GM12864 (cell line): ENCODE data around the gene PRR23A.

Source experiments
- DNase-seq: peaks from one replicate; pipeline ENCODE4 v3.0.0-alpha.2; 2011; ENCODE audit warnings: low read depth
- H3K4me3 ChIP-seq: 2 replicates; pipeline ENCODE4 v1.5.1; 2011; ENCODE audit warnings: mild to moderate bottlenecking, low read depth, low read length, control low read depth
- TF ChIP-seq, protein P1 (sequence below): IDR thresholded peaks from 2 replicates; pipeline ENCODE4 v1.5.1; 2011; ENCODE audit warnings: low read depth, mild to moderate bottlenecking, moderate library complexity, low read length, control low read depth, inconsistent platforms; ENCODE audit errors: missing control alignments

PRR23A gene

DNA sequence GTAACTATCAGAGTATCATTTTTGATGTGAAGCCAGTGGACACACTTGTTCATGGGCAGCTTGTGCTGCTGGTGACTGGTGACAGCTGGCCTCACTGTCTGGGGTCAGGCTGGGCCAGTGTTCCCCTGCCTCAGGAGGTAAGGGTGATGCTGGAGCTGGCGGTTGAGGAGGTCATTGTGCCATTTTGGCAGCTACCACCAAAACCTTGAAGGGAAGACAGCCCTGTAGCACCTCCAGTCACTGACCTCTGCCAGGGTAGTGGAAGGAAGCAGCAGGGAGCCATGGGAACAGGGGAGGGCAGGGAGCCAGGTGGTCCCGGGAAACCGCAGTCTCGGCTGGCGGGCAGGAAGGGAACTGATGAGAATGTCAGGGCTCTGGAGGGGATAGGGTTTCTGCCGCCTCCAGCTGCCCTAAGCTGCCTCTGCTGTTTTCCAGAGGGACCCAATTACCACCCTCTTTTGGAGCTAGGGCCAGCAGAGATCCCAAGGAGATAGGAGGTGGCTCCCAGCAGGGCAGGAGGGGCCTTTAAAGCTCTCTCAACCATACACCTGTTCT lies 34.2 kb downstream of the PRR23A start:
- no peak overlapping the region for H3K4me3 ChIP-seq
- TF ChIP-seq, protein P1, sequence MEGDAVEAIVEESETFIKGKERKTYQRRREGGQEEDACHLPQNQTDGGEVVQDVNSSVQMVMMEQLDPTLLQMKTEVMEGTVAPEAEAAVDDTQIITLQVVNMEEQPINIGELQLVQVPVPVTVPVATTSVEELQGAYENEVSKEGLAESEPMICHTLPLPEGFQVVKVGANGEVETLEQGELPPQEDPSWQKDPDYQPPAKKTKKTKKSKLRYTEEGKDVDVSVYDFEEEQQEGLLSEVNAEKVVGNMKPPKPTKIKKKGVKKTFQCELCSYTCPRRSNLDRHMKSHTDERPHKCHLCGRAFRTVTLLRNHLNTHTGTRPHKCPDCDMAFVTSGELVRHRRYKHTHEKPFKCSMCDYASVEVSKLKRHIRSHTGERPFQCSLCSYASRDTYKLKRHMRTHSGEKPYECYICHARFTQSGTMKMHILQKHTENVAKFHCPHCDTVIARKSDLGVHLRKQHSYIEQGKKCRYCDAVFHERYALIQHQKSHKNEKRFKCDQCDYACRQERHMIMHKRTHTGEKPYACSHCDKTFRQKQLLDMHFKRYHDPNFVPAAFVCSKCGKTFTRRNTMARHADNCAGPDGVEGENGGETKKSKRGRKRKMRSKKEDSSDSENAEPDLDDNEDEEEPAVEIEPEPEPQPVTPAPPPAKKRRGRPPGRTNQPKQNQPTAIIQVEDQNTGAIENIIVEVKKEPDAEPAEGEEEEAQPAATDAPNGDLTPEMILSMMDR, result no peak
- DNase-seq, result no peak

DNA sequence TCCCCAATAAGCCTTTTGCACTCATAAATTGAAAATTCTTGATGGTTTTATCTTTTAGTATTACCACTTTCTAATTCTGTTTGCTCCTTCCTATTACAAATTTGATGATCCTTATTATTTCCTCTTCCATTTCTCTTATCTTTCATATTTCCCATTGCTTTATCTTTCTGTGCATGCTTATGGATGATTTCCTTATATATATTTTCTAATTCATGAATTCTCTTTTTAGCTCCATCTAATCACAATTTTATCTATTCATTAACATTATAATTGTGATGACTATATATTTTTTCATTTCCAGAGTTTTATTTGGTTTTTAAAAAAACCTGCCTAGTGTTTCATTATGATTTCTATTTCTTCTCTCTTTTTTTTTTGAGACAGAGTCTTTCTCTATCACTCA lies 41.1 kb downstream of the PRR23A start:
- DNase-seq, result no peak
- TF ChIP-seq, protein P1, result no peak
- no peak overlapping the region for H3K4me3 ChIP-seq

DNA sequence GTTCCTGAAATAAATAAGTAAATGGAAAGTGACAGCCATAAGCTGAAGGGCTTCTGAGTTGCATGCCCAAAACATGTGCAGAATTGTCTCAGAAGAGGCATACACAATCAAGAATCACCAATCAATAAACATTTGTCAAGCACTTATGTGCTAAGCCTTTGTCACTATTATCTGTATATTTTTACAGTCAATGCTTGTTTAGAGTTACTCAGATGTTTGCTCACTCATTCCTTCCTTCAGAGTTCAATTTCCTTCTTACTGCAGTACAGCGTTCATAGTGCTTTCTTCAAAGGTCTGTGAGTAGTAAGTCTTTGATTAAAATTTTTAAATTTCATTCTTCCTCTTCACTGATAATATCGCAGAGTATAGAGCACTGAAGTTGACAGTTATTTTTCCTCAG lies 41.8 kb downstream of the PRR23A start:
- H3K4me3 ChIP-seq, result no peak overlapping the region
- TF ChIP-seq, protein P1, result no peak
- DNase-seq, result no peak

DNA sequence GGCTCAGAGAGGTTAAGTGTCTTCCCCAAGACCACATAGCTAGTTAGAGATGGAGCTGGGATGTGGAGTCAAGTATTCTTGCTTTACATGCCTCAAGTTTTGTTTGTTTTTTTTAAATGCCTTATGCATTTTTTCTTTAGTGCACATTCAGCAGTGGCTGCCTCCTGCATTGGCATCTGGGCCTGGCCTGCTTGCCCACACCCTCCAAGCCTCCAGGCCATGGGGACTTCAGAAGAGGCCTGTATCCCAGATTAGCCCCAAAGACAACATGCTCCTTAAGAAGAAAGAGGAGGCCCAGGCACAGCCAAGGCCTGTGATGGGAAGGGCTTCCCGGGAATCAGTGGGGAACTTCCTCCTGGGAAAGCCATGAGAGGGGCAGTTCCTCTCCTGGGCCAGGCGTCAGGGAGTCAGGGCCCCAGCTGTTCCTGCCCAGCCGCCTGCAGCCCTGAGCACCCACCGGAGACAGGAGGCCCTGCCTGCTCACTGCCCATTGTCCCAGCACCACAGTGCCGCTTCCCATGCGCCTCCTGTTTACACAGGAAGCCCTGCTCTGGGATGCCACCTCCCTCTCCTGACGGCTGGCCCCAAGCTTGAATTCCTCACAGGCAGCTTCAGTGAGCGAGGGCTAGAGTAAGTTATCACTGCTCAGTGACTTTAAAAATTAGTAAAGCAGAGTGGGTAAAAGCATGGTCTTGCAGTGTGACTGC lies 43.1 kb downstream of the PRR23A start:
- no peak for DNase-seq
- TF ChIP-seq, protein P1, result no peak
- no peak overlapping the region for H3K4me3 ChIP-seq

- DNase-seq, result no peak
- TF ChIP-seq, protein P1, result no peak
- no peak overlapping the region for H3K4me3 ChIP-seq
Measured at GRCh38 chr3:138960417-138960852, 45.6 kb downstream of the PRR23A start.
